ENCODE data around the gene TMC5. TPM values are rescaled to one million over a fixed set of nuclear protein-coding genes. Genes with fewer than 3 reads are reported as not detected.

TMC5 gene
- total and polyA plus RNA-seq, 2 of the 13 experiments (the other 11 are each of a cell fraction or from before 2014, with no cell fraction given), result 0.09 to 0.41 TPM

DNA sequence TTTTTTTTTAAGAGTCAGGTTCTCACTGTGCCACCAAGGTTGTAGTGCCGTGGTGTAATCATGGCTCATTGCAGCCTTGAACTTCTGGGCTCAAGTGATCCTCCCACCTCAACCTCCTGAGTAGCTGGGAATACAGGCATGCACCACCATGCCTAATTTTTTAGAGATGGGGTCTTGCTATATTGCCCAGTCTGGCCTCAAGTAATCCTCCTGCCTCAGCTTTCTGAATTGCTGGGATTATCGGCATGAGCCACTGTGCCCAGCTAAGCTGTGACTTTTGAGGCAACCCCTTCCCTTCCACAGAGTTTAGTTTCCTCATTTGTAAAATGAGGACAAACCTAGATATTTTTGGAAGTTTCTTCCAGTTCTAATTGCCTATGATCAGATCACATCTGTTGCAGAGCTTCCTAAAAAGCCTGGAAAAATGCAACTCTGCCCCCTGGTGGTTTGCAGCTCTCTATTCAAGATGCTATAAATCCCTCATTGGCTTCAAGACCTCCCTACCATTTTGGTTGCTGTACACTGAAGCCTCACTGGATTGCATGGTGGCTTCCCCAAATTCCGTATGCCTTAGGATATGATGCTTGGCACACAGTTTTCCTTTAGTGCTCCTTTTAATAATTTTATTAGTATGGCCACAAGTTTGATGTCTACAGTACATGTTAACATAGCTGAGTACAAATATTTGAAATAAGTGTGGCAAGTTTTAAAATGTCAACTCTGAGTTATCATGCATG lies 84.9 kb downstream of the TMC5 start (continued):
- 0 out of 2 replicates have a peak, but pooled peaks have one; percentile 32 for TF ChIP-seq BRCA1 (CRISPR knock-in tag; IDR thresholded peaks at IDR 0.05)
- TF ChIP-seq, protein P1, sequence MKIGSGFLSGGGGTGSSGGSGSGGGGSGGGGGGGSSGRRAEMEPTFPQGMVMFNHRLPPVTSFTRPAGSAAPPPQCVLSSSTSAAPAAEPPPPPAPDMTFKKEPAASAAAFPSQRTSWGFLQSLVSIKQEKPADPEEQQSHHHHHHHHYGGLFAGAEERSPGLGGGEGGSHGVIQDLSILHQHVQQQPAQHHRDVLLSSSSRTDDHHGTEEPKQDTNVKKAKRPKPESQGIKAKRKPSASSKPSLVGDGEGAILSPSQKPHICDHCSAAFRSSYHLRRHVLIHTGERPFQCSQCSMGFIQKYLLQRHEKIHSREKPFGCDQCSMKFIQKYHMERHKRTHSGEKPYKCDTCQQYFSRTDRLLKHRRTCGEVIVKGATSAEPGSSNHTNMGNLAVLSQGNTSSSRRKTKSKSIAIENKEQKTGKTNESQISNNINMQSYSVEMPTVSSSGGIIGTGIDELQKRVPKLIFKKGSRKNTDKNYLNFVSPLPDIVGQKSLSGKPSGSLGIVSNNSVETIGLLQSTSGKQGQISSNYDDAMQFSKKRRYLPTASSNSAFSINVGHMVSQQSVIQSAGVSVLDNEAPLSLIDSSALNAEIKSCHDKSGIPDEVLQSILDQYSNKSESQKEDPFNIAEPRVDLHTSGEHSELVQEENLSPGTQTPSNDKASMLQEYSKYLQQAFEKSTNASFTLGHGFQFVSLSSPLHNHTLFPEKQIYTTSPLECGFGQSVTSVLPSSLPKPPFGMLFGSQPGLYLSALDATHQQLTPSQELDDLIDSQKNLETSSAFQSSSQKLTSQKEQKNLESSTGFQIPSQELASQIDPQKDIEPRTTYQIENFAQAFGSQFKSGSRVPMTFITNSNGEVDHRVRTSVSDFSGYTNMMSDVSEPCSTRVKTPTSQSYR (CRISPR knock-in tag; IDR thresholded peaks at IDR 0.05; ENCODE audit: borderline replicate concordance), result no peak
- TF ChIP-seq TBL1XR1 (IDR thresholded peaks at IDR 0.05; ENCODE audit: borderline replicate concordance, low read length, partially characterized antibody), result no peak
- TF ChIP-seq CBX1 (IDR thresholded peaks at IDR 0.05; ENCODE audit: low read depth), result no peak
- 0 out of 2 replicates have a peak, but pooled peaks have one; percentile 43 for TF ChIP-seq ZNF644 (CRISPR knock-in tag; IDR thresholded peaks at IDR 0.05; ENCODE audit: low read depth)
- TF ChIP-seq RAD21 (CRISPR knock-in tag; IDR thresholded peaks at IDR 0.05), result peak; percentile 83
- TF ChIP-seq ZNF205 (CRISPR knock-in tag; IDR thresholded peaks at IDR 0.05), result 0 out of 2 replicates have a peak, but pooled peaks have one; percentile 32
- TF ChIP-seq RBFOX2 (IDR thresholded peaks at IDR 0.05; ENCODE audit: low read depth, low read length), result no peak
- peak; percentile 38; the same call in 1 of the 2 replicates for TF ChIP-seq POGZ (CRISPR knock-in tag; IDR thresholded peaks at IDR 0.05)
- TF ChIP-seq RNF219 (CRISPR knock-in tag; IDR thresholded peaks at IDR 0.05), result no peak
- TF ChIP-seq ARNT2 (CRISPR knock-in tag; IDR thresholded peaks at IDR 0.05; ENCODE audit: low read depth), result no peak
- peak; percentile 35; the same call in 1 of the 2 replicates for TF ChIP-seq ZMYM3 (CRISPR knock-in tag; IDR thresholded peaks at IDR 0.05)
